HG03064 (cell line): ENCODE measurements around the gene TBC1D22A.
"Not testable (repeated sequence)": the region's sequence is repeated elsewhere in the genome, so short reads cannot be mapped to it uniquely, and the experiment has no call there.

Source experiments
- ATAC-seq: cut with Tn5 transposase; IDR thresholded peaks from one replicate; pipeline ENCODE4 v1.9.1; 2021; ENCODE audit warnings: low read depth; ENCODE audit not compliant: unreplicated experiment

The TBC1D22A gene

DNA sequence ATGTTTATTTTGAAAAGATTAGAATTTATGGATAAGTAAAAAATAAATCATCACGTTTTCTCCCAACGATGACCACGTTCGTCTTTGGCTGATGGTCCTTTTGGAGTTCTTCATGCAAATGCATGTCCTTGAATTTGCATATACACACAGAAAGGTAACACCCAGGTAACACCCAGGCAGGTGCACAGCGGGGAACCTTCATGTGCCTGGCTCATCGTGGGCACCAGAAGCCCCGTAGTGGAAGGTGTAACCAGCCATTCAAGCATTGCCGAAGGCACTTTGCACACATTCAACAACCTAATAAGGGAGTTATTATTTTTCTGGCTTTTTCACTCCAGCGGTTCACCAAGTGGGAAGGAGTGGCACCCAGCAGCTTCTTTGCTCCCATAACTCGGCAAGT is 404.6 kb downstream of the TBC1D22A start:
- ATAC-seq = no peak

DNA sequence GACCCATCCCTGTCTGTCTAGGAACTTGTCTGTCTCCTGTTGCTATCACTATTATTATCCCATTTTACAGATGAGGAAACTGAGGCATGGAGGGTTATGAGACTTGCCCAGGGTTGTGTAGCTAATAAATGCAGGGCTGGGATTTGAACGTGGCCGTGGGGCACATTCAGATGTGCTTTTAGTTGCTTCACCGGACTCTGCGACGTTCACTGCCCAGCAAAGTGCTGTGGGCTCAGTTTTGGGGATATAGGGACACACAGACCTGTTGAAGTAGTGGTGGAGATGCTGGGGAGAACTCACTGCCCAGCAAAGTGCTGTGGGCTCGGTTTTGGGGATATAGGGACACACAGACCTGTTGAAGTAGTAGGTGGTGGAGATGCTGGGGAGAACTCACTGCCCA is 405.5 kb downstream of the TBC1D22A start:
- ATAC-seq = not testable (repeated sequence)

DNA sequence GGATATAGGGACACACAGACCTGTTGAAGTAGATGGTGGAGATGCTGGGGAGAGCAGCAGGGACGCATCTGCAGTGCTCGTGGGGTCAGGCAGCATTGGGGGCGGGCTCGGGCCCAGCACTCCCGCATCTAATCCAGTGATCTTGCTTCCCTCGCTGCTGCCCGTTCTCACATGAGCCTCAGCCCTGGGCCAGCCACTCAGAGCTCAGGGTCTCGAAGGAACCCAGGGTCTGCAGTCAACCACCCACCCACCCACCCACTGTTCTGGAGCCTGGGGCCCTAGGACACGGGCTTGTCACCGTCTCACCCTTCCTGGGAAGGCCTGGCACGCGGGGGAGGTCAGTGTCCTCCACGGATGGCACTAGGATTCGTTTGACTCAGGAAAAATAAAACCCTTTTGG is 406.0 kb downstream of the TBC1D22A start:
- no peak for ATAC-seq

DNA sequence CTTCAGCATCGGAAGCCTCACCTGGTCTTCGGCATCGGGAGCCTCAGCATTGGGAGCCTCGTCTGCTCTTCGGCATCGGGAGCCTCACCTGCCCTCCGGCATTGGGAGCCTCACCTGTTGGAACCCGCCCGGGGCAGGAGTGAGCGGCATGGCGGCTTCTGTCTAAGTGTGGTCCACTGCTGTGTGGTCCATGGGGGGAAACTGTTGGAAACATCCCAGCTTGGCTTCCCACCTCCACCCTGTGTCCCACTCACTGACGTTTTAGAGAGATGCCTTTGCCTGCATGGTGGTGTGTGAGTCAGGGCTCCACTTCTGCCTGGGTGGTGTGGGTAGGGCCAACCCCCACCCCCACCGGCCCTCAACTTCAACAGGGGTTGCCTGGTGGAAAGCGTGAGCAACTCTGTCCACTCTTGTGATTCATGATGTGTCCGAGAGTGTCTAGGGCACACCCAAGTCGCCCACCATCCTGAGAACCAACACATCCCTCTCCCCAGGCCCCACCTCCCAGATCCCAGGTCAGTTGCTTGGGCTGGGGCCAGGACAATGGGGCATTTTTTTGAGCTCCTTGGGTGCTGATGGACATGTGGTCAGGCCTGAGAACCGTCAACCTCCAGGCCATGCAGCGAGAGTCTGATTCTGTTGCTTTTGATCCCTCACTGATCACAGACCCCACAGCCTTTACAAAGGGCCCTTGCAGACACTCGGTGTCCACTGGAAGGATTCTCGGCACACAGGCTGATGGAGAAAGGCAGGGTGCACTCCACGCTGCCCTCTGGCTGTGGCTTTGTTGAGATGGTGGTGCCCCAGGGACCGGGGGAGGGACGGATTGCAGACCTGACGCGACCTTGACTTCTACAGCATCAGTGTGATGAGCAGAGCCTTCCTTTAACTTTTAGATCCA is 406.7 kb downstream of the TBC1D22A start:
- no peak for ATAC-seq

DNA sequence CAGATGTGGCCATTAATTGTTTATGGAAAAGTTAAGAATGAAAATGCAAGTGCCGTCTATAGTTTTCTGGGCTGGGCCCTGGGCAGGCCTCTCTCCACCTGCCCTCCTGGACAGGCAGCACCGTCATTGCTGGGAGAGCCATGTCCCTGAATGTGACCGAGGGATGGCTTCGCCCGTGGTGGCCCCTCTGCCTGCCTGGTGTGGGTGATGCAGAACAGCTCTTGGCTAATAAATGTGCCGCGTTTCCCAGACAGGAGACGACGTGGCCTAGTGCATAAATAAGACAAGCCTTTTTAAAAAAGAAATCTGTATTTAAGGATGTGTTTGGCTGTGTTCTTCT is 407.3 kb downstream of the TBC1D22A start:
- ATAC-seq = no peak

DNA sequence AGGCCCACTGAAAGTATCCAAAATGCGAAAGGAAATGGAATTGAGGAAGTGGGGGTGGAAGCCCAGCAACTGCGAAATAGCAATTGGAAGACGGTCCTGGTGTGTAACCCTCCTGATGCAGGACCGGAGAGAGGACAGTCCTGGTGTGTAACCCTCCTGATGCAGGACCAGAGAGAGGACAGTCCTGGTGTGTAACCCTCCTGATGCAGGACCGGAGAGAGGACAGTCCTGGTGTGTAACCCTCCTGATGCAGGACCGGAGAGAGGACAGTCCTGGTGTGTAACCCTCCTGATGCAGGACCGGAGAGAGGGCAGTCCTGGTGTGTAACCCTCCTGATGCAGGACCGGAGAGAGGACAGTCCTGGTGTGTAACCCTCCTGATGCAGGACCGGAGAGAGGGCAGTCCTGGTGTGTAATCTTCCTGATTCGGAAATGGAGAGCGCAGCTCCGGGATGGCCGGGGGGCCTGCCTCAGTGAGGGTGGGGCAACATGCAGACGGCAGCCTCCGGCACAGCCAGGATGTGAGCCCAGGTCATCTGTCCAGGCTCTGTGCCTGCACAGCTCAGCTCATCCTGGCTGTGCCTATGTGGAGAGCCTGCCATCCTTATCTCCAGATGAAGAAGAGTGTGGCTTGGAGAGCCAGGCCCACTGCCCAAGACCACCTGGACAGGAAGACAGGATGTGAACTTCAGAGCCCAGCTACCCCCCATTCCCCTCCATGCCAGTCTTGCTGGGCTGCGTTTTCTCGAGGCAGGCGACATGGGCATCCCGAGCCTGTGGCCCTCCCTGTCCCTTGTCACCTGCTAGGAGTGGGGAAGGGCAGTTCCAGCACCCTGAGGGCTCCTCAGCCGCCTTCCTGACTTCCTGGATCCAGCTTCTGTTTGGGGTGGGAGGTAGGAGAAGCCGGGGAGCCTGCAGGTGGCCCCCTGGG is 408.3 kb downstream of the TBC1D22A start:
- not testable (repeated sequence) for ATAC-seq

DNA sequence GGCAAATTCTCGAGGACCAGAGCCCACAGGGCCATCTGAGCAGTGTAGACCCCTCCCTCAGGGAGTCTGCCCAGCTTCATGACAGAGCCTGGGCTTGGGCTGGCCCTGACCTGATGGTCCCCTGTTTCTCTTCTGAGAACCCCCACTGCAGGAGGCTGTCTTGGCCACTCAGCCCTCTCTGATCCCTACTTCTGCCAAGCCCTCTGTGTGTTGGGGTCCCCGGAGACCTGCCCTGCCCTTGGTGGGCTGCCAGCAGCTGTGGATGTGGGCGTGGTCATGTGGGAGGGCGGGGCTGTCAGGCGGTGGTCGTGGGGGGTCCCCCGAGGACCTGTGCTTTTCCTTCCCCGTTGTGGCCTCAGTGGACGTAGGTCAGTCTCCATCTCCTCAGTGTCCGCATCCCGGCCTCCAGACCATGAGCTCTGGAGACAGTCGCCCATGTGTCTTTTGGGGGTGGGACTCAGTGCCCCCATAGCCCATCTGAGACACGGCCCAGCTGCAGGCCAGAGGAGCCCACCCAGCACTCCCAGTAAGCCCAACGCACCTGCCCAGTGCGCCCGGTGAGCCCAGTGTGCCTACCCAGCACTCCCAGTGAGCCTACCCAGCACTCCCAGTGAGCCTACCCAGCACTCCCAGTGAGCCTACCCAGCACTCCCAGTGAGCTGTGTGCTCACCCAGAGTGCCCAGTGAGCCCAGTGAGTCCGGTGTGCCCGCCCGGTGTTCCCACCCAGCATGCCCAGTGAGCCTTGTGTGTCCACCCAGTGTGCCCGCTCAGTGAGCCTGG is 409.2 kb downstream of the TBC1D22A start:
- no peak for ATAC-seq

DNA sequence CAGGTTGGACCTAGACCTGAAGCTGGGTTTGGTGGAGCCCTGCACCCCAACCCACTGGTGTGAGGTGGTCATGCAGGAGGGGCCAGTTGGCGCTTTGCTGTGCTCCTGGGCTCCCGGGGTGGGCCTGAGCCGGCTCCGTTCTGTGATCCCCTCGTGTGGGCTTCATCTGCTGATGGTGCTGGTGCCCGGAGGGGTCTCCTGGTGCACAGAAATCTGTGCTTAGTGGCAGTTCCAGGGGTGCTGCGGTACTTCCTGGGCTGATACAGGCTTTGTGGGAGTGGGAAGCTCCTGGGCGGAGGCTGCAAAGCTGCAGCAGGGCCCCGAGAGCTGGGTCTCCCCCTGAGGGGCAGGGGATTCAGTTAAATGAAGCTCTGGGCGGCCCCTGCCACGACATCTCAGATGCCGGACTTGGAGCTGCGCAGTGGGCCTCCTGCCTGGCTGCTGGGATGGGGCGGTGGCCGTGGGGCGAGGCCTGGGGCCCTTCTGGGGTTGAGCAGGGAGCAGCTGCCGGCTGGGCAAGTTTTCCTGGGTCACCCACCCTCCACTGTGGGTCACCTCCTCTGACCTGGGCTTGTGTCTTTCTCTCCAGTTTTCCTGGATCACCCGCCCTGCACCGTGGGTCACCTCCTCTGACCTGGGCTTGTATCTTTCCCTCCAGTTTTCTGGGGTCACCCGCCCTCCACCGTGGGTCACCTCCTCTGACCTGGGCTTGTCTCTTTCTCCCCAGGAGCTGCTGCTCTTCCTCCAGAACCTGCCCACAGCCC is 410.5 kb downstream of the TBC1D22A start:
- no peak for ATAC-seq

DNA sequence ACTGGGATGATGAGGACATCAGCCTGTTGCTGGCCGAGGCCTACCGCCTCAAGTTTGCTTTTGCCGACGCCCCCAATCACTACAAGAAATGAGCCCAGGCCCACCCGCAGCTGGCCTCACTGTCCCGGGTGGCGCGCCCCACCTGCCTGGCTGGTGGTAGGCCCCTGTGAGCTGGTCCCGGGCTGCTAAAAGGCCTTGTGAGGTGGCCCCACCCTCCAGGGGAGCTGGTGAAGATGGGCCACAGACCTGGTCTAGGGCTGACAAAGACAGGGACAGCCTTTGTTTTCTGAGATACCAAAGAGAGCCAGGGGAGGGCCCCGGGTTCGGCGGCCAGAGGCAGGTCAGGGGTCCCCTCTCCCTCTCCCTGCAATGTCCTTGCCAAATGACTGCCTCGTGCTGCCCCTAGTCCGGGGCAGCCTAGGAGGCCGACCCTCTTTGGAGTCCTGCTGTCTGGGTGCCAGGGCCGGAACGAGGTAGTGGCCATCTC is 411.1 kb downstream of the TBC1D22A start:
- ATAC-seq = no peak

DNA sequence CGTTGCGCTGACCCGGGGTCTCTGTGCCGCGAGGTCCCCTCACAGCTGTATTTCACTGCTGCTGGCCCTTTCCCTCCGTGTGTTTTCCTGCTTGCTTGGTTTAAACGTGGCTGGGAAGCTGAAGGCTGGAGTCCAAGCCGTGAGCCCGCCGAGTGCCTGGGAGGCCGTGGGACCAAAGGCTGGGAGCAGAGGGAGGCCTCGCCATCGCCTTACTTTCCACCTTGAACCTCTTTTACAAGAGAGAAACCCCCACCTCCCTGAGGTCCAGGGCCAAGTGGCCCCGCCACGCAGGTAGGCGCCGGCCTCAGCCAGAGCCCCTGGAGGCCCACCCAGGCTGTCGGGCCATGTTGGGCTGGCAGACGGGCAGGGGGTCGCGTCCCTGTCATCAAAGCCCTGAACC is 411.6 kb downstream of the TBC1D22A start:
- ATAC-seq = no peak

DNA sequence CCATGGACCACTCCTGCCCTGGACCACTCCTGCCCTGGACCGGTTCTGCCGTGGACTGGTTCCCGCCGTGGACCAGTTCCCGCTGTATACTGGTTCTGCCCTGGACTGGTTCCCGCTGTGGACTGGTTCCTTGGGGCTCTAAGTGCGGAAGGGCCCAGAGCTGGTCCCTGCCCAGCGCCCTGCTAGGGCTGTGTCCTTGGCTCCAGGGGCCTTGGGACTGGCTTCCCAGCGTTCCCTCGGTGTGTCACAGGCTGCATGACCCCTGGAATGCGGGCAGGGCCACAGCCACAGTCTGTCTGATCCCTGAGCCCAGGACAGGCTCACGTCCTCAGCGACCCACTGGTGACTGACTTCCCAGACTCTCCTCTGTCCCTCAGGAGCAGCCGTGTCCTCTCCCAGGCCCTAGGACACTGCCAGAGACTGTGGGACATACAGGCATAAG is 412.2 kb downstream of the TBC1D22A start:
- no peak for ATAC-seq

DNA sequence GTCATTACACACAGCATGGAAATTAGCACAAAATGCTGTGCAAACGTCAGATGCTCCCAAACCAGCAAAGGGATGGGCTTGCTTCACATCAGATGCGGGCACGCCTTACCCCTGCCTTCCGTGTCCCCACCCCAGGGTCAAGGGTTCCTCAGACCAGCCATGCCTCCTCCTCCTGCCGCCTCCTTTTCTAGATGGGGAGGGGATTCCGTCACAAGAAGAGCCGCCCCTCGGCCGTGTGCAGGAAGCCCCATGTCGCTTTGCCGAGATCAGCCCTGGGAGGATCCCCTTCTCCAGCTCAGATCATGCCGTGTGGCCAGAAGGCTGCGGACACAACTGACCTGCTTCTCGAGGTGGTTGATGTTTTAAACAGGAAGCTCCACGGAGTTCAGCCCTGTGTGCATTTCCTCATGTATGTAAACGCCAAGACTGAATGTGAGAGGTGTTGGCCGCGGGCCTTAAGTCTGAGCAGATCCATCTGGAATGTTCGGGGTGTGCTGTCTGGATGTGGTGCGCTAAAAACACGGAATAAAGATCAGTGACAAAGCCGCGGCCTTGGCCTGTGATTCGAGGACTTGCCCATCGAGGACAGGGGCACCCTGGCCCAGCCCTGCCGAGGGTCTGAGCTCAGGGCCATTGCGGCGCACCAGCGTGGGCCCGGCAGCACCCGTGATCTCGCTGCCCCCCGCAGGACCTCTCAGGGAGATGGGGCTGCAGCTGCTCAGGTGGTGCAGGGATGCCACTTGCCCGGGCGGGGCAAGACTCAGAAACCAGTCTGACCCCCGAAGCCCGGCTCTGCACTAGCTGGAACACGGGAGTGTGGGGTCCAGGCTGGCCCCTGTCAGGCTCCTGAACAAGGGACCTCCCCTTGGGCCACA is 412.9 kb downstream of the TBC1D22A start:
- ATAC-seq = no peak

DNA sequence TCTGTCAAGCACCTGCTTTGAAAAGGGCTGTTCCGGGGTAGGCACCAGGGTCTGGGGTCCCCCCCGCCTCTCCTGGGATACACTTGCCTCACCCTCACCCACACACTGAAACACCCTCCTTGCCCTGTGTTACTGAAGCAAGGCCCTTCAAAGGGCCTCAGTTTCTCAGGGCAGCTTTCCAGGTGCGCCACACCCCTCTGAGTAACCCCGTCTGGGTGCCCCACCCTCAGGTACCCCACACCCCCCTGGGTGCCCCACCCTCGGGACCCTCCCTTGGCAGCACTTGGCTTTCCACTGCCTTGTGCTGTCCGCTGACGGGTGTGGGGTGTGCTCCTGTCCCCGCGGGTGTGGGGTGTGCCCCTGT is 413.6 kb downstream of the TBC1D22A start:
- no peak for ATAC-seq

DNA sequence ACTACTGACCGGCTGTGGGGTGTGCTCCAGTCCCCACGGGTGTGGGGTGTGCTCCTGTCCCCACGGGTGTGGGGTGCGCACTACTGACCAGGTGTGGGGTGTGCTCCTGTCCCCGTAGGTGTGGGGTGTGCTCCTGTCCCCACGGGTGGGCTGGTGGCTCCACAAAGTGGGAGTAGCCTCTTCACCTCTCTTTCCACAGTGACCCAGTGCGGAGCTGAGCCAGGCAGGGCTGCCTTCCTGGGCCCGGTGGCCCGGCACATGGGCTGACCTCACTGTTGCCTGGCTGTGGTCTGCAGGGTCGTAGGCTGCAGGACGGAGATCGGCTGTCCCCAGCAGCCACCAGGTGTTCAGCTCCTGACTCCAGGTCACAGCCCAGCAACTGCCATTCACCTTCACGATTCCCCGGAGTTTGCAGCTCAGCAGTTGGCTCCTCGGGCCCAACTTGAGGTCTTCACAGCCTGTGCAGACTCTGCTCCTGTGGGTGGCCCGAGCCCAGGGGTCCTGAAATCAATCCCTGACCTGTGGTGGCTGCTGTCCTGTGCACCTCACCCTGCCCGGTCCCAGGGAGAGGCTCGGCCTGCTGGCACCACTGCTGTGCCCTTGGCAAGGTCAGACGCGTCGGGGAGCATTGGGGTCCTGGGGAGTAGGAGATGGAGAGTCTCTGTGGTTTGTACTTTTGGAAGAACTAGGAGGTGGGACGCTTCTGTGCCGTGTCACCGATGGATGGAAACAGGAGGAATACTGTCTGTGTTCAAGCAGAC is 414.3 kb downstream of the TBC1D22A start:
- ATAC-seq = no peak

DNA sequence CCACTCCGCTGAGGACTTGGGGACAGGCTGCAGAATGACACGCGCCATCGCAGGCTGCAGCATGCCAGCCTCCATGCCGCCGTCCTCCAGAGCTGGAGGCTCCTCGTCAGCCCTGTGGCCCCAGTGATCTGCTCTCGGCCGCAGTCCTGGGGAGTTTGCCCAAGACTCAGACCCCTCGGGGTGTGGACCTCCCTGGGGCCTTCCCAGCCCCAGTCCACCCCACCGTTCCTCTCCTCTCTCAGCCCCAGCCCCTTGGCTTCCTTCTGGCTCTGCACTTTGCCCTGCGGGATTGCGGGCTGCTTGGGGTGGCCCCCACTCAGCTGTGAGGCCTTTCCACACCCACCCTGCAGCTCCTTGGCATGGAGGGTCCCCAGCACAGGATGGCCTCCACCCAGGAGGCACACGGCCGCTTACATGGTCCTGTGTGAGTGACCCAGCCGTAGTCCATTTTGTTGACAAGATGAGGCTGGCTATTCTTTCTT is 414.9 kb downstream of the TBC1D22A start:
- no peak for ATAC-seq

DNA sequence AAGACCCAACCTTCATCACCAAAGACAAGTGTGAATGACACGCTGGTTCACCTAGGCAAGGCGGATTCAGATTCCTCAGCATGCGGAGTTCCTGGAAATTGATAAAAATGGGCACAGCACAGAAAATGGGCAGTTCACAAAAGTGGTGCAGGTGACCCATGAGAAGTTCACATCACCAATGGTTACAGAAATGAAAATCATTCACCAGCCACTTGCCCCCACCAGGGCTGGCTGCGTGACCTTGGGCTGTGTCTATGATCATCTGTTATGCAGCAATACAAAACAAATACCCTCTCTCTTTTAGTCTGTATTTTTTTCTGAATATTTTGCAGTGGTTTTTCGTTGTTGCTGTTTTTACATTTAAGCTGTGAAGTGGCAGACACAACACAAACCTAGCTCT is 415.9 kb downstream of the TBC1D22A start:
- ATAC-seq = no peak

DNA sequence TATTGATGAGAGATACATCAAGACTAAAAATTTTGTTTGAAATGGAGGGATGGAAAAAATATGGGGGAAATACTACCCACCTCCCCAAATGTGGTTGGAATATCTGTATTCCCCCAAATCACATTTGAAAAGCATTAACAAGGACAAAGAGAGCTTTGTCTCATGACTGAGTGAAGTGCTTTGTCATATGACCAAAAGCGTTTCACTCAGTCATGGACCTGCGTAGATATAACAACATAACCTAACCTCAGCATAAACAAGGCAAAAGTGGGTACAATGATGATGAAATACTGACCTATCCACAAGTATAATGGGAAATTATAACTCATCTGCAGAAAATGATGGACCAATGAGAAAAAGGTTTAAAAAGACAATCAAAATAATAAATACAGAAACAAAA is 418.3 kb downstream of the TBC1D22A start:
- ATAC-seq = no peak
